Trophoblast cell (in vitro differentiated cells and primary cell): ENCODE results near the gene SMCO2.

Experiments
- DNase-seq, 2 donors: peaks; one replicate each; pipeline ENCODE4 v3.0.0-alpha.2; 2016
- H2AFZ ChIP-seq: 2 replicates; pipeline ENCODE4 v1.6.1; 2013; ENCODE audit warnings: low read length, moderate library complexity, mild to moderate bottlenecking; ENCODE audit not compliant: insufficient read depth, poor library complexity
- H2AK5ac ChIP-seq: 2 replicates; pipeline ENCODE4 v1.6.1; 2013; ENCODE audit warnings: mild to moderate bottlenecking, low read length
- H2BK120ac ChIP-seq: 2 replicates; pipeline ENCODE4 v1.6.1; 2013; ENCODE audit warnings: low read length, mild to moderate bottlenecking, moderate library complexity; ENCODE audit not compliant: insufficient read depth, poor library complexity
- H2BK12ac ChIP-seq: 2 replicates; pipeline ENCODE4 v1.6.1; 2013; ENCODE audit warnings: mild to moderate bottlenecking, low read length, moderate library complexity
- H2BK5ac ChIP-seq: 2 replicates; pipeline ENCODE4 v1.6.1; 2013; ENCODE audit warnings: low read length, low read depth, moderate library complexity, mild to moderate bottlenecking; ENCODE audit not compliant: poor library complexity
- H3K14ac ChIP-seq: 2 replicates; pipeline ENCODE4 v1.6.1; 2013; ENCODE audit warnings: mild to moderate bottlenecking, low read length
- H3K18ac ChIP-seq: 2 replicates; pipeline ENCODE4 v1.6.1; 2013; ENCODE audit warnings: mild to moderate bottlenecking, low read length
- H3K23ac ChIP-seq: 2 replicates; pipeline ENCODE4 v1.6.1; 2013; ENCODE audit warnings: low read length
- H3K27ac ChIP-seq: 2 replicates; pipeline ENCODE4 v1.5.1; 2013; ENCODE audit warnings: low read depth, mild to moderate bottlenecking, inconsistent platforms, low read length, moderate library complexity
- H3K27me3 ChIP-seq: 2 replicates; pipeline ENCODE4 v1.6.1; 2013; ENCODE audit warnings: inconsistent platforms, mild to moderate bottlenecking, low read length, moderate library complexity; ENCODE audit not compliant: insufficient read depth
- H3K36me3 ChIP-seq, 2 experiments: 1 replicate in 1 of 2; 2 replicates in 1 of 2; pipeline ENCODE4 v1.6.1; 2013; ENCODE audit warnings: low read length in 2 of 2, mild to moderate bottlenecking in 2 of 2, moderate library complexity in 1 of 2; ENCODE audit not compliant: insufficient read depth in 2 of 2, control insufficient read depth in 1 of 2
- H3K4ac ChIP-seq: 2 replicates; pipeline ENCODE4 v1.6.1; 2013; ENCODE audit warnings: low read depth, mild to moderate bottlenecking, low read length, moderate library complexity
- H3K4me1 ChIP-seq, 2 experiments: 1 replicate in 1 of 2; 2 replicates in 1 of 2; pipeline ENCODE4 v1.6.1; 2013; ENCODE audit warnings: low read length in 2 of 2, mild to moderate bottlenecking in 2 of 2, moderate library complexity in 1 of 2; ENCODE audit not compliant: insufficient read depth in 2 of 2, control insufficient read depth in 1 of 2
- H3K4me2 ChIP-seq: 2 replicates; pipeline ENCODE4 v1.6.1; 2013; ENCODE audit warnings: inconsistent platforms, mild to moderate bottlenecking, low read length, moderate library complexity
- H3K4me3 ChIP-seq: 2 replicates; pipeline ENCODE4 v1.5.1; 2013; ENCODE audit warnings: mild to moderate bottlenecking, low read depth, low read length, inconsistent platforms
- H3K79me1 ChIP-seq: one replicate; pipeline ENCODE4 v1.6.1; 2013; ENCODE audit warnings: low read length
- H3K79me2 ChIP-seq: 2 replicates; pipeline ENCODE4 v1.6.1; 2013; ENCODE audit warnings: low read length, mild to moderate bottlenecking; ENCODE audit not compliant: control insufficient read depth, insufficient read depth, poor library complexity
- H3K9ac ChIP-seq: 2 replicates; pipeline ENCODE4 v1.6.1; 2013; ENCODE audit warnings: mild to moderate bottlenecking, low read length
- H3K9me3 ChIP-seq: 2 replicates; pipeline ENCODE4 v1.6.1; 2013; ENCODE audit warnings: low read depth, mild to moderate bottlenecking, control low read depth, inconsistent platforms, low read length; ENCODE audit not compliant: insufficient read depth
- H4K12ac ChIP-seq: 2 replicates; pipeline ENCODE4 v1.6.1; 2013; ENCODE audit warnings: low read depth, mild to moderate bottlenecking, low read length, moderate library complexity
- H4K8ac ChIP-seq: 2 replicates; pipeline ENCODE4 v1.6.1; 2013; ENCODE audit warnings: low read depth, mild to moderate bottlenecking, low read length, moderate library complexity
- H4K91ac ChIP-seq: one replicate; pipeline ENCODE4 v1.6.1; 2013; ENCODE audit warnings: low read depth, mild to moderate bottlenecking, low read length, moderate library complexity
- WGBS: extraction: QIAGEN DNeasy Blood & Tissue Kit; methylation state at CpG from one replicate; pipeline ENCODE4 v1.1.7; 2013; ENCODE audit warnings: missing lambda C conversion rate; ENCODE audit not compliant: insufficient read length, insufficient coverage; ENCODE audit errors: extremely low coverage; 5-methylcytosine and 5-hydroxymethylcytosine counted together

SMCO2 gene

DNA sequence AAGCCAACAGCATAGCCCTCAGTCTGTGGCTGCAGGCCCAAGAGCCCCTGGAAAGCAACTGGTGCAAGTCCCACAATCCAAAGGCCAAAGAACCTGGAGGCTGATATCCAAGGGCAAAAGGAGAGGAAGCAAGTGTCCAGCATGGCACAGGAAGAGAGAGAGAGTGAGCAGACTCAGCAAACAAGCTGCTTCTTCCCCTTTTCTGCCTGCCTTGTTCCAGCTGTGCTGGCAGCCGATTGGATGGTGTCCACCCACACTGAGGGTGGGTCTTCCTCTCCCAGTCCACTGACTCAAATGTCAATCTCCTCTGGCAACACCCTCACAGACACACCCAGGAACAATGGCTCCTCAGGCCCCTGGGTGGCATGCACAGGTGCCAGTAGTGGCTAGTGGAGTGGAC is 33.5 kb downstream of the SMCO2 start:
- Histone ChIP-seq H3K18ac (no peak overlapping the region), H3K23ac (no peak overlapping the region), H2BK12ac (no peak overlapping the region), H4K8ac (no peak overlapping the region), H3K79me2 (no peaks in the 10 kb centered on the region), H3K9ac (no peak overlapping the region), H3K27ac (no peak overlapping the region), H3K9me3 (peaks cover 13% of the 10 kb centered on the region), H3K36me3 (peaks cover 0 to 2% of the 10 kb centered on the region in 2 experiments), H2BK120ac (no peak overlapping the region), H3K79me1 (no peaks in the 10 kb centered on the region), H3K14ac (no peak overlapping the region), H3K27me3 (no peaks in the 10 kb centered on the region), H4K12ac (no peak overlapping the region), H2BK5ac (no peak overlapping the region), H2AFZ (no peak overlapping the region), H3K4me1 (no peaks in the 10 kb centered on the region), H3K4ac (no peak overlapping the region), H3K4me3 (no peak overlapping the region), H2AK5ac (no peak overlapping the region), H4K91ac (no peak overlapping the region), H3K4me2 (no peak overlapping the region)
- no peak for DNase-seq
- WGBS = no CpG with 5 or more reads among the region's 1 CpG

DNA sequence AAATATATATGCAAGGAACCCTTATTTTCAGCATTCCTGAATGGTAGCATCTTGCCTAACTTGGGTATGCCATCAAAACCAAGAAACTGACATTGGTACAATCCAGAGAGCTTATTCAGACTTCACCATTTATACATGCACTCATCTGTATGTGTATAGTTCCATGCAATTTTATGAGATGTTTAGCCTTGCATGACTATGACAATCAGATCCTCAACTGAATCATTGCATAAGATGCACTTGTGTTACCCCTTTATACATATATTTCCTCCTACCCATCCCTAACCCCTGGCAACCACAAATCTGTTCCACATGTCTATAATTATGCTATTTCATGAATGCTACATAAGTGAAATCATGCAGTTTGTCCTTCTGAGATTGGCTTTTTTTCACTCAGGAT is 40.4 kb downstream of the SMCO2 start:
- Histone ChIP-seq H3K9me3 (no peaks in the 10 kb centered on the region), H4K91ac (no peak overlapping the region), H3K18ac (no peak overlapping the region), H3K27me3 (no peaks in the 10 kb centered on the region), H2AFZ (no peak overlapping the region), H3K23ac (no peak overlapping the region), H3K79me2 (no peaks in the 10 kb centered on the region), H4K8ac (no peak overlapping the region), H4K12ac (no peak overlapping the region), H3K36me3 (no peaks in the 10 kb centered on the region), H3K14ac (no peak overlapping the region), H3K27ac (no peak overlapping the region), H2BK12ac (no peak overlapping the region), H3K9ac (no peak overlapping the region), H3K79me1 (no peaks in the 10 kb centered on the region), H2AK5ac (no peak overlapping the region), H3K4me1 (no peaks in the 10 kb centered on the region), H2BK5ac (no peak overlapping the region), H3K4ac (no peak overlapping the region), H3K4me2 (no peak overlapping the region), H3K4me3 (no peak overlapping the region), H2BK120ac (no peak overlapping the region)
- no peak for DNase-seq

DNA sequence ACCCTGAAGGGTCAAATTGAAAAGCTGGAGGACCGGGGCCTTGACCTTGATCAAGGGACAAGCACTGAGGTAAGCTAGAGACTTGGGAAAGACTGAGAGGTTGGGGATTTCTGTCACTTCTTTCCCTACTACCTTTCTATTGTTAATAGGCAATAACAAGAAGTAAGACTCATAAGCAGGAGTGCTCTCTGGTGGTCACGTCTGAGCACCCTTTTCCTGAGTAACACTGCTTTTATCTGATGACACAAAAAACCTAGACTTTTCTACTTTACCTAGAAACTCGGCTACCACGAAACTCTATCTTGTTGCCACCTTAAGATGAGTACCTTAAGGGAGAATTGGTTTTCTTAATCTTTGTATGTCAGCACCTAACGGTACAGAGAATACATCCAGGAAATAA is 41.9 kb downstream of the SMCO2 start:
- no peak overlapping the region for H4K8ac ChIP-seq
- H3K14ac ChIP-seq = no peak overlapping the region
- H3K4me3 ChIP-seq = no peak overlapping the region
- no peak overlapping the region for H3K9ac ChIP-seq
- no peak overlapping the region for H2BK5ac ChIP-seq
- no peak overlapping the region for H3K4ac ChIP-seq
- no peak for DNase-seq
- no peak overlapping the region for H3K18ac ChIP-seq
- H3K23ac ChIP-seq = no peak overlapping the region
- H2AFZ ChIP-seq = no peak overlapping the region
- no peak overlapping the region for H4K91ac ChIP-seq
- H2AK5ac ChIP-seq = no peak overlapping the region
- no peaks in the 10 kb centered on the region for H3K36me3 ChIP-seq
- no peaks in the 10 kb centered on the region for H3K9me3 ChIP-seq
- H3K4me1 ChIP-seq = no peaks in the 10 kb centered on the region
- no peak overlapping the region for H4K12ac ChIP-seq
- H3K79me2 ChIP-seq = no peaks in the 10 kb centered on the region
- no peaks in the 10 kb centered on the region for H3K79me1 ChIP-seq
- no peak overlapping the region for H2BK120ac ChIP-seq
- no peaks in the 10 kb centered on the region for H3K27me3 ChIP-seq
- H2BK12ac ChIP-seq = no peak overlapping the region
- WGBS = no CpG with 5 or more reads among the region's 5 CpGs
- no peak overlapping the region for H3K4me2 ChIP-seq
- no peak overlapping the region for H3K27ac ChIP-seq

DNA sequence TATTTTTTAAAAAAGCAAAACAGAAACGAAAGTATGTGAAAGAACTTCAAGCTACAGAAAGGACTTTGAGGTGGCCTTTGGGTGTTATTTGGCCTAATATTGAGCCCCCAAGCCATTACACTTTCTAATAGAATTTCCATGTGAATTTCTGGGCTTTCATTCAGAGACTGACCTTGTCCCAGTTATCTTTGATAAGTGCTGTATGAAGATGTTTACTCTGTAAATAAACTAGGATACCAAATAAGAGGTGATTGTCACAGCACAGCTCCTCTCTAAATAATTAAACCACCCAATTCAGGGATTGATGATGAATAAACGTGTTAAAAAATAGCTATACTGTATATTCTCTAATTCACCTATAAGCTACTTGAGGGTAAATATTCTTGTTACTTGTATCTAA is 44.7 kb downstream of the SMCO2 start:
- H2BK120ac ChIP-seq = no peak overlapping the region
- H4K91ac ChIP-seq = no peak overlapping the region
- H2AK5ac ChIP-seq = no peak overlapping the region
- no peaks in the 10 kb centered on the region for H3K9me3 ChIP-seq
- H2AFZ ChIP-seq = no peak overlapping the region
- H3K79me1 ChIP-seq = no peaks in the 10 kb centered on the region
- no peak overlapping the region for H3K4me3 ChIP-seq
- no peak overlapping the region for H3K23ac ChIP-seq
- H3K27ac ChIP-seq = no peak overlapping the region
- H3K18ac ChIP-seq = no peak overlapping the region
- no peak for DNase-seq
- no peak overlapping the region for H3K9ac ChIP-seq
- H3K14ac ChIP-seq = no peak overlapping the region
- H3K4me2 ChIP-seq = no peak overlapping the region
- no peaks in the 10 kb centered on the region for H3K27me3 ChIP-seq
- no peak overlapping the region for H4K12ac ChIP-seq
- no peaks in the 10 kb centered on the region for H3K79me2 ChIP-seq
- H2BK5ac ChIP-seq = no peak overlapping the region
- no peaks in the 10 kb centered on the region for H3K36me3 ChIP-seq
- H3K4ac ChIP-seq = no peak overlapping the region
- no peak overlapping the region for H4K8ac ChIP-seq
- H3K4me1 ChIP-seq = no peaks in the 10 kb centered on the region
- no CpG with 5 or more reads among the region's 2 CpGs for WGBS
- no peak overlapping the region for H2BK12ac ChIP-seq
